GM19238 (cell line): ENCODE measurements around the gene SLC24A1.
A peak's percentile ranks its signal among the peaks of the same experiment; 100 is the strongest.
"Not testable (repeated sequence)": the region's sequence is repeated elsewhere in the genome, so short reads cannot be mapped to it uniquely, and the experiment has no call there.

ENCODE experiments used
- DNase-seq: peaks from one replicate; pipeline ENCODE4 v3.0.0; 2011; ENCODE audit warnings: low spot score; ENCODE audit not compliant: insufficient read length

Gene SLC24A1

DNA sequence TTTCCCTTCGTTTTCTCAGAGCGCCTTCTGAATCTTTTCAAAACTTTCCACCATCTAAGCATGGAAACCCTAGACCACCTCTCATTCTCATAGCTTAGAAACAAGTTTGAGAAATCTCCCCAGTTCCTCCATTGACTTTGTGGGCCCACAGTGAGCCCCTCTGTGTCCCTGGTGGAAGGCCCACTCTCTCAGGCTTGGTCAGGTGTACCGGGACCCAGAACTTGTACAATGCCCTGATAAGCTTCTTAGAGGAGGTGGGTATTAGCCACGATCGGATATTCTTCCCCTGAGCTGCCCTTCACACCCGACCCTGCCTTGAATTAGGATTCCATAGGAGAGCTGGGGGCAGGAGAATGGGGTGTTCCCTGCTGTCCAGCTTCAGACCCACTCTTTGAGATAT, at the start of gene SLC24A1:
TSS of gene SLC24A1 (plus strand) at position 301 of the 400 bp plus-strand sequence. CDS start 2,143 bp downstream, outside the sequence.
- no peak for DNase-seq

- DNase-seq = no peak
Measured at GRCh38 chr15:65571971-65572370, 49.8 kb upstream of the SLC24A1 start.

- DNase-seq = no peak
Measured at GRCh38 chr15:65576664-65577063, 45.1 kb upstream of the SLC24A1 start.

DNA sequence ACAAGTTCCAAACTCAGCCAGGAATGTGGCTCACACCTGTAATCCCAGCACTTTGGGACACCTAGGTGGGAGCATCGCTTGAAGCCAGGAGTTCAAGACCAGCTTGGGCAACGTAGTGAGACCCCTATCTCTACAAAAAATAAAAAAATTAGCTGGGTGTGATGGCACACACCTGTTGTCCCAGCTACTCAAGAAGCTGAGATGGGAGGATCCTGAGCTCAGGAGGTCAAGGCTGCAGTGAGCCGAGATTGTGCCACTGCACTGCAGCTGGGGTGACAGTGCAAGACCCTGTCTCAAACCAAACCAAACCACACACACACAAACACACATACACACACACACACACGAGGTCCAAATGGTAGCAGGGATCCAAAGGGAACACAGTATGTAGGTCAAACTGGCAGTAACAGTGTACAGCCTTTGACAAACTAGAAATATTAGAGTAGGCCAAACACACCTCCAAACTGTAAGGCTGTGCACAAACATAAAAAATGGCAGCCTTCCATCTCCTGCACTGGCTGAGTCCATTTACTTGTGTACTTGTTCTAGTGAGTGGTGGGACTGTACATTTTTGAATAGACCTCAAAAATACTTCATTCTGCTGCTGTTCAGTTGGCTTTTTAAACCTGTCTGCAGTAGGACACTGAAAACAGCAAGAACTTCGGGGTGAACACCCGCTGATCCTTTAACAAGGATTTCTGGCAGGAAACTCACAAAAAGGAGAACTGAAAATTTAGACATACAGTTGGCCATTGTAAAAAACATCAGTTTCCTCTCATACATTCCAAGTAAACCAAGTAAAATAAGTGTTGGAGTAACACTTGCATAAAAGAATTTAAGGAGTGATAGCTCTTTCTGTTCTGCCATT, 44.4 kb upstream of the SLC24A1 start:
- DNase-seq = no peak

DNA sequence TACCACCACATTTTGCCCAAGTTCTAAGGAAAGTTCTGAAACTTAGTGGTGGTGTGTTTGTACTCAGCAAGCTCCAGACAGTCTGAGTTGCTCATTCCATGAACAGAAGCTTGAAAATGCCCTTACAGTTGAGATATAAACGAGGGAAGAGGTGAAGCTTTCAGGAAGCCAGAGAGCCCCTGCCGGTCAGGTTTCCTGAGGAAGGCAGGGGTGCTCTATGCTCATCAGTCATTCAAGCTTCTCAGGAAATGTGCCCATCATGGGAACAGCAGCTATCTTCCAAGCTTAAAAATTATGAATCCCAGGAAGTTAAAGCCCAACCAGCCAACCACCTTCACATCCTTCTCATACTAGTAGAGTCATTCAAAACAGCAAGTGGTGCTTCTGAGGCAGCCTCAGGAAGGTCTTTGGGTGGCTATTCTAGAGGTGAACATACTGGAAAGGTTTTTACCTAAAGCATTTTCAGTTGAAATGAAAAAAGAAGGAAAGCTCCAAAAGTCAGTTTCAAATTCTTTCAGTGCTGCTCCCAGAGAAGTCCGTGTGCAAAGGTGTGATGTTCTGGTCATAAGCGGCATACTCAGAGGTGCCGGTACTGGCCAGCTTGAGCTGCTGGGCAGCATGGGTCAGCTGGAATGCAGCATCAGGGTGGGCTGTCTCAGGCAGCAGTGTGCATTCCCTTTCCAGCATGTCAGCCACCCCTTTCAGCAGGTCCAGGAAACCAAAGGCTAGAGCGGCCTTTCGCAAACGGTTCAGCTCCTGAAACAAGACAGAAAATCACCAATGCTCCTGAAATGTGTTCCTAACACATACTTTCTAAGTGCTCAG, 42.6 kb upstream of the SLC24A1 start:
- no peak for DNase-seq

GRCh38 chr15:65579762-65580161, 42.0 kb upstream of the SLC24A1 start:
- DNase-seq = no peak

GRCh38 chr15:65580287-65580686, 41.5 kb upstream of the SLC24A1 start:
- DNase-seq = no peak

DNA sequence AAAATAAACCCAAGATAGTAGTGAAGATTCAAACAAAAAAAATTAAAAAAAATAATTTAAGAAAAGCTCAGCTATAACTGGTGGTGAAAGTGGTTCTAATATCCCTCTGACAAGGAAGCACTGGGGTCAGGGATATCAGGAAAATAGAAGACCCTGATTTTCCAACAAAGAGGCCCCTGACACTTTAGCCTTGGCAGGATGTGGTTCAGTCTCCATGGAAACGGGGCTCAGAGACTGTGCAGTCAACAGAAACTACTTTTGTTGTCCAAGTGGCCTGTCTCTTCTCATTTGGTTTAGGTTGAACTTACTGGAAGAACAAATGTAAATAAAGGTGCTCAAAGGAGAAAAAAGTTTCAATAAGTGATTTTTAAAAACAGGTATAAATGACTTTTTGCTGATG, 38.0 kb upstream of the SLC24A1 start:
- DNase-seq = peak; percentile 44

- no peak for DNase-seq
Measured at GRCh38 chr15:65584241-65584640, 37.5 kb upstream of the SLC24A1 start.

DNA sequence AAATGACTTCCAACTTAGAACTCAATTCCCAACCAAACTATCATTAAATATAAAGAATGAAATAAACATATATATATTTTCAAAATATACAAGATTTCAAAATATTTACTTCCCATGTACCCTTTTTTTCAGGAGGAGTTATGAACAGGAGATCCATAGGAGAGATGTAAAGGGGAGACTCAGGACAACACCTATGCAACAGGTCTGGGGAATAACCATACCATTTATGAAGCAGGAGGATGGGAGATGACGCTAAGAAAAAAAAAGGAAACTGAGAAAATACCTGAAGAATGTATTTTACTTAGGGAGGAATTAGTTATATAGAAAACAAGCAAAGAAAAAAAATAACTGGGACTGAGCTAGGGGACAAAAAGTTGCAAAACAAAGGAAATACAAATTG, 34.6 kb upstream of the SLC24A1 start:
- no peak for DNase-seq

GRCh38 chr15:65595960-65596359, 25.8 kb upstream of the SLC24A1 start:
- no peak for DNase-seq

GRCh38 chr15:65598468-65598867, 23.3 kb upstream of the SLC24A1 start:
- no peak for DNase-seq

- no peak for DNase-seq
Measured at GRCh38 chr15:65599677-65600076, 22.1 kb upstream of the SLC24A1 start.

DNA sequence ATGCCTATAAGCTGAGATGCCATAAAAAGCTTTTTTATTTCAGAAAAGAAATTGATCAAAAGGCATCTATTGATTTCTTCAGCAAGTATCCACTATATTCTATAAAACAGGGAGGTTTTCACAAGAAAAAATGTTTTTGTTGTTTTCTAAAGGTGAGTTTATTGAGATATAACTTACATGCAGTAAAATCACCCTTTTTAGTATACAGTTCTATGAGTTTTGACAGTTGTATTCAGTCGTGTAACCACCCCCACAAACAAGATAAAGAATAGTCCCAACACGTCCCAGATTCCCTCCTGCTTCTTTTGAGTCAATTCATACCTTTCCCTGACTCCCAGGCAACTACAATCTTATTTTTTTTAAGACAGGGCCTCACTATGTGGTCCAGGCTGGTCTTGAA, 18.6 kb upstream of the SLC24A1 start:
- DNase-seq = no peak

GRCh38 chr15:65603559-65603958, 18.2 kb upstream of the SLC24A1 start:
- DNase-seq = no peak

GRCh38 chr15:65610871-65611718, 10.6 kb upstream of the SLC24A1 start, which contains the start of gene INTS14:
Gene INTS14 (minus strand): TSS chr15:65611131. CDS start chr15:65607380, 3,751 bp downstream.
- peak; percentile 88 for DNase-seq

GRCh38 chr15:65611888-65612615, 9.7 kb upstream of the SLC24A1 start:
- no peak for DNase-seq

DNA sequence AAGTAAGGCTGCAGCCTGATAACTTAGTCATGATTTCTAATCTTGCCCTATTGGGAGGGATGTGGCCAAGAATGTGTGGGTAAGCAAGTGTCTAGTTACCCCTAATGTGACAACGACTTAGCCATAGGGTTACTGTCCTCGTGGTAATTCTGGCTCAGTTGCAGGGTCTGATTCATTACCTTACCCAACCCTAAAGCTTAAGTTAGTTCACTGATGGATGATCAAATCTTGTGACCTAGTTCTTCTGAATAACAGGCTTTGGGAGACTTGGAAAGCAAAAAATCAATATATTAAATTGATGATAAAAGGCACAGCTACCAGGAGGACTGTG, 9.2 kb upstream of the SLC24A1 start:
- DNase-seq = no peak

DNA sequence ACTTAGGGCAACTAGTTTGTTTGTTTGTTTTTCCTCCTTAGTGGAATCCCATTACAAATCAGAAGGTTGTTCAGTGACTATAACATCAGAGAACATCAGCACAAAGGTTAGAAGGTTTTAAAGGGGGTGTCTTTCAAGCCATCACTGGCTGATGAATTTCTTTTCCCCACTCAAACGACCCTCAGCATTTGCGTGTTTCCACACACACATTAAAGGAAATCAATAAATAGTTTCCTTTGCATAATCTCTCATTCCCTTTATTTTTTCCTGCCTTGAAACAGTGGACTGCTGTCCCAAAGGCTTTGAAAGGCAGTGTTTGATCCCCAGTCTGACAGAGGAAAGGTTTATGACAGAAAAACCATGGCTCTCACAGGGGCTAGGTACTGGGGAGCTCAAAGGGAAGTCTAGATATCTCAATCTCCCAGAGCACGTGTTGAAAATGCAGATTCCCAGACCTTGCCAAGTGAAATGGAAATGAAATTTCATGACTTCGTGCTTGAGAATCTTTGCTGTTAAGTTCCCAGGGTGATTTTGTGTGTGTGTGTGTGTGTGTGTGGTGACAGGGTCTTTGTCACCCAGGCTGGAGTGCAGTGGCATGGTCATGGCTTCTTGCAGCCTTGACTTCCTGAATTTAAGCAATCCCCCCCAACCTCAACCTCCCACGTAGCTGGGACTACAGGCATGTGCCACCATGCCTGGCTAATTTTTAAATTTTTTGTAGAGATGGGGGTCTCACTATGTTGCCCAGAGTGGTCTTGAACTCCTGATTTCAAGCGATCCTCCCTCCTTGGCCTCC, 8.6 kb upstream of the SLC24A1 start:
- no peak for DNase-seq

DNA sequence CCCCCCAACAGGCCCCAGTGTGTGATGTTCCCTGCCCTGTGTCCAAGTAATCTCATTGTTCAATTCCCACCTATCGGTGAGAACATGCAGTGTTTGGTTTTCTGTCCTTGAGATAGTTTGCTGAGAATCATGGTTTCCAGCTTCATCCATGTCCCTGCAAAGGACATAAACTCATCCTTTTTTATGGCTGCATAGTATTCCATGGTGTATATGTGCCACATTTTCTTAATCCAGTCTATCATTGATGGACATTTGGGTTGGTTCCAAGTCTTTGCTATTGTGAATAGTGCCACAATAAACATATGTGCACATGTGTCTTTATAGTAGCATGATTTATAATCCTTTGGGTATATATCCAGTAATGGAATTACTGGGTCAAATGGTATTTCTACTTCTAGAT, 5.9 kb upstream of the SLC24A1 start:
- not testable (repeated sequence) for DNase-seq
